ENCODE data around the gene LINGO1.

Gene LINGO1

GRCh38 chr15:77631745-77632533, 773 bp downstream of the LINGO1 start:
- Histone ChIP-seq H3K4me2 (ENCODE audit: insufficient read depth, low read length, poor library complexity, severe bottlenecking) (peak overlapping the region; percentile 99), H2BK12ac (ENCODE audit: low read length) (peak overlapping the region; percentile 86), H2BK15ac (ENCODE audit: low read length) (peak overlapping the region; percentile 95), H3K36me3 (replicated peaks in 1 of 2; ENCODE audit: control insufficient read depth in 2 of 2, insufficient read depth in 2 of 2, low read length in 2 of 2) (no peaks in the 10 kb centered on the region), H3K4me3 (ENCODE audit: low read length in 2 of 2) (peak overlapping the region; percentile 69 to 82), H4K91ac (ENCODE audit: low read depth, low read length, poor library complexity) (no peak overlapping the region), H3K9ac (ENCODE audit: low read depth, low read length, poor library complexity) (peak overlapping the region; percentile 94), H4K8ac (ENCODE audit: low read depth, low read length) (no peak overlapping the region), H2AFZ (ENCODE audit: low read length) (peak overlapping the region; percentile 87), H2BK120ac (ENCODE audit: low read depth, low read length) (peak overlapping the region; percentile 84), H2AK5ac (ENCODE audit: low read depth, low read length) (peak overlapping the region; percentile 99), H3K27me3 (ENCODE audit: control insufficient read depth in 3 of 3, insufficient read depth in 3 of 3, low read depth in 1 of 3, low read length in 3 of 3) (peaks cover 0 to 22% (median 12%) of the 10 kb centered on the region in 3 experiments), H3K4me1 (ENCODE audit: control insufficient read depth in 2 of 2, insufficient read depth in 1 of 2, low read depth in 1 of 2, low read length in 2 of 2) (peaks cover 35 to 39% of the 10 kb centered on the region in 2 donors), H3K4ac (ENCODE audit: low read length) (peak overlapping the region; percentile 54), H3K79me1 (ENCODE audit: low read depth, low read length) (peaks cover 10% of the 10 kb centered on the region), H3K27ac (replicated peaks; ENCODE audit: low read length) (peak overlapping the region; percentile 73), H3K14ac (ENCODE audit: low read length) (peak overlapping the region; percentile 51), H2BK5ac (ENCODE audit: low read length) (peak overlapping the region; percentile 42), H3K23ac (ENCODE audit: low read depth, low read length, poor library complexity) (peak overlapping the region; percentile 13), H3K18ac (ENCODE audit: low read length) (peak overlapping the region; percentile 98), H3K9me3 (replicated peaks in 1 of 2; ENCODE audit: control insufficient read depth in 2 of 2, insufficient read depth in 1 of 2, low read depth in 1 of 2, low read length in 2 of 2) (peaks cover 0 to 3% of the 10 kb centered on the region in 2 donors)
- no peak for DNase-seq (ENCODE audit: low spot score)
- WGBS, 2 donors (ENCODE audit: extremely low coverage in 2 of 2, insufficient read length in 2 of 2, insufficient replicate concordance in 1 of 2): no CpG with 5 or more reads among the region's 47 CpGs

DNA sequence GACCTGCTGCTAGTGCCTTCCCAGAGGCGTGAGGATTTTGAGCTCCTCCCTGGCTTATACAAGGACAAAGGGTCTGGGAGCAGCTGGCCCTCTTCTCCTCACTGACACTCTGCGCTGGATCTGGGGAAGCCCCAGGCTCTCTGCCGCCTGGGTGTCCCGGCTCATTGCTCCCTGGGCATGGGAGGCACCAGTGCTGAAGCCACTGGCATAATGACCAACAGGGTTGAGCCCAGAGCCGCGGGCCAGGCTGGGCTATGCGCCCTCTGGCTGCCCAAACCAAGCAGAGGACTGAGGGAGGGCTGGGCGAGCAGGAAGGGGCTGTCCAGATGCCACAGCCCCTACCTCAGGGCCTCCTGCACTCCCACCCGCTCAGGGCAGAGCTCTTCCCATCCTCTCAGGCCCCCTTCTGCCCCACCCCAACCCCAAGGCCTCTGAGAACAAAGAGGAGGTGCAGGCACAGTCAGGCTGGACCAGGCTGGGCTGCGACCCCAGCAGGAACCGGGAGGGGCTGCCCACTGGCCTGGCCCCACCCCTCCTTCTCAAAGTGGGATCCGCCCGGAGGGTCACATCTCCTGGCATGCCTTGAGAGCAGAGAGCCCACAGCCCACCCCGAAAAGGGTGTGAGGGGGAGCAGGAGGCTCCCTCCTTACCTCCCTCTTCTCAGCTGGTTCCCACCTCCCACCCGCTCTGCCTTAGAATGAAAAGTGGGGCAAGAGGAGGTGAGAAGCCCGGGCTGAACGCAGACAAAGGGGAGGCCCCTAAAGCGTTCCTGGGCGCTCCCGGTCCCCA, 1.6 kb downstream of the LINGO1 start:
- H4K91ac ChIP-seq (ENCODE audit: low read depth, low read length, poor library complexity): no peak overlapping the region
- H3K27me3 ChIP-seq (ENCODE audit: control insufficient read depth in 3 of 3, insufficient read depth in 3 of 3, low read depth in 1 of 3, low read length in 3 of 3): peaks cover 0 to 14% (median 12%) of the 10 kb centered on the region in 3 experiments
- peak overlapping the region; percentile 86 for H2BK12ac ChIP-seq (ENCODE audit: low read length)
- peak overlapping the region; percentile 99 for H3K4me2 ChIP-seq (ENCODE audit: insufficient read depth, low read length, poor library complexity, severe bottlenecking)
- no peak overlapping the region for H4K8ac ChIP-seq (ENCODE audit: low read depth, low read length)
- H3K9ac ChIP-seq (ENCODE audit: low read depth, low read length, poor library complexity): peak overlapping the region; percentile 94
- no CpG with 5 or more reads among the region's 20 CpGs for WGBS, 2 donors (ENCODE audit: extremely low coverage in 2 of 2, insufficient read length in 2 of 2, insufficient replicate concordance in 1 of 2)
- peak overlapping the region; percentile 84 for H2BK120ac ChIP-seq (ENCODE audit: low read depth, low read length)
- H2BK5ac ChIP-seq (ENCODE audit: low read length): peak overlapping the region; percentile 42
- peak overlapping the region; percentile 38 for H3K23ac ChIP-seq (ENCODE audit: low read depth, low read length, poor library complexity)
- peaks cover 10% of the 10 kb centered on the region for H3K79me1 ChIP-seq (ENCODE audit: low read depth, low read length)
- H3K27ac ChIP-seq (replicated peaks; ENCODE audit: low read length): peak overlapping the region; percentile 73
- peak overlapping the region; percentile 98 for H3K18ac ChIP-seq (ENCODE audit: low read length)
- H3K9me3 ChIP-seq (replicated peaks in 1 of 2; ENCODE audit: control insufficient read depth in 2 of 2, insufficient read depth in 1 of 2, low read depth in 1 of 2, low read length in 2 of 2): peaks cover 0 to 3% of the 10 kb centered on the region in 2 donors
- peak overlapping the region; percentile 51 for H3K14ac ChIP-seq (ENCODE audit: low read length)
- peak overlapping the region; percentile 99 for H2AK5ac ChIP-seq (ENCODE audit: low read depth, low read length)
- DNase-seq (ENCODE audit: low spot score): peak; percentile 51
- peaks cover 38 to 39% of the 10 kb centered on the region in 2 donors for H3K4me1 ChIP-seq (ENCODE audit: control insufficient read depth in 2 of 2, insufficient read depth in 1 of 2, low read depth in 1 of 2, low read length in 2 of 2)
- H3K36me3 ChIP-seq (replicated peaks in 1 of 2; ENCODE audit: control insufficient read depth in 2 of 2, insufficient read depth in 2 of 2, low read length in 2 of 2): no peaks in the 10 kb centered on the region
- H3K4me3 ChIP-seq (ENCODE audit: low read length in 2 of 2): peak overlapping the region; percentile 69 to 82
- H2AFZ ChIP-seq (ENCODE audit: low read length): peak overlapping the region; percentile 87
- H3K4ac ChIP-seq (ENCODE audit: low read length): peak overlapping the region; percentile 54
- peak overlapping the region; percentile 95 for H2BK15ac ChIP-seq (ENCODE audit: low read length)

GRCh38 chr15:77630056-77630455, 2.7 kb downstream of the LINGO1 start:
- peak overlapping the region; percentile 69 for H3K23ac ChIP-seq (ENCODE audit: low read depth, low read length, poor library complexity)
- no peak overlapping the region for H3K4me3 ChIP-seq (ENCODE audit: low read length in 2 of 2)
- no peaks in the 10 kb centered on the region for H3K36me3 ChIP-seq (replicated peaks in 1 of 2; ENCODE audit: control insufficient read depth in 2 of 2, insufficient read depth in 2 of 2, low read length in 2 of 2)
- no peak overlapping the region for H2BK5ac ChIP-seq (ENCODE audit: low read length)
- H2AFZ ChIP-seq (ENCODE audit: low read length): no peak overlapping the region
- H3K9me3 ChIP-seq (replicated peaks in 1 of 2; ENCODE audit: control insufficient read depth in 2 of 2, insufficient read depth in 1 of 2, low read depth in 1 of 2, low read length in 2 of 2): peaks cover 0 to 3% of the 10 kb centered on the region in 2 donors
- H3K4ac ChIP-seq (ENCODE audit: low read length): no peak overlapping the region
- no peak overlapping the region for H3K27ac ChIP-seq (replicated peaks; ENCODE audit: low read length)
- peak overlapping the region; percentile 76 for H3K18ac ChIP-seq (ENCODE audit: low read length)
- peaks cover 10% of the 10 kb centered on the region for H3K79me1 ChIP-seq (ENCODE audit: low read depth, low read length)
- peak overlapping the region; percentile 99 for H2AK5ac ChIP-seq (ENCODE audit: low read depth, low read length)
- no peak overlapping the region for H3K9ac ChIP-seq (ENCODE audit: low read depth, low read length, poor library complexity)
- no peak for DNase-seq (ENCODE audit: low spot score)
- peak overlapping the region; percentile 95 for H2BK15ac ChIP-seq (ENCODE audit: low read length)
- H3K14ac ChIP-seq (ENCODE audit: low read length): peak overlapping the region; percentile 87
- H2BK120ac ChIP-seq (ENCODE audit: low read depth, low read length): no peak overlapping the region
- H4K91ac ChIP-seq (ENCODE audit: low read depth, low read length, poor library complexity): no peak overlapping the region
- H2BK12ac ChIP-seq (ENCODE audit: low read length): no peak overlapping the region
- no peak overlapping the region for H4K8ac ChIP-seq (ENCODE audit: low read depth, low read length)
- no CpG with 5 or more reads among the region's 9 CpGs for WGBS, 2 donors (ENCODE audit: extremely low coverage in 2 of 2, insufficient read length in 2 of 2, insufficient replicate concordance in 1 of 2)
- H3K4me1 ChIP-seq (ENCODE audit: control insufficient read depth in 2 of 2, insufficient read depth in 1 of 2, low read depth in 1 of 2, low read length in 2 of 2): peaks cover 37 to 39% of the 10 kb centered on the region in 2 donors
- peak overlapping the region; percentile 99 for H3K4me2 ChIP-seq (ENCODE audit: insufficient read depth, low read length, poor library complexity, severe bottlenecking)
- peaks cover 0 to 3% (median 3%) of the 10 kb centered on the region in 3 experiments for H3K27me3 ChIP-seq (ENCODE audit: control insufficient read depth in 3 of 3, insufficient read depth in 3 of 3, low read depth in 1 of 3, low read length in 3 of 3)

Measured in neuronal stem cell (in vitro differentiated cells).